ENCODE results near the gene FNDC3B.

FNDC3B gene

DNA sequence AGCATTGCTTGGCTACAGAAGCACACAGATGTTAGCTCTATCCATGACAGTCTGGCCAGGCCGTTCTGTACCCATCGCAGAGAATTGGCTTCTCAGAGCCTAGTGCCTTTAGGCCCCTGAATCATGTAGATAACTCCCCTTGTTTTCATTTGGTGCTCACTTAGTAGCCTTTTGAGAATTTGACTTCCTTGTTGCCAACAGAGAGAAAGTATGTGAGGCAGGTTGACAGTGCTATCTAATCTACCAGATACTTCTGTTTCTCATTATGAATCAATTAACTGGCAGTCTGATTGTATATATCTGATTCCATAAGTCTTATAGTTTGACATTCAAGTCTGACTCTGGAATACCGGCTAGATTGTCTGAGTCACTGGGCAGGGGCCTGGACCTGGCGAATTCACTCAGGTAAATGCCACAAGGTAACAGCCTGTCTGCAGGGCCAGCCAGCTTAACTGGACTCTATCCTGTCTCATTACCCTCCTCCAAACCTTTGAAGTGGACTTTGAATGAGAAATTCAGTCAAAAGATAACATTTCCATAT, 248.6 kb downstream of the FNDC3B start:
- no peak overlapping the region for H2AFZ ChIP-seq (ENCODE audit: low read length, unreplicated experiment)
- no peak overlapping the region for H3K27ac ChIP-seq (ENCODE audit: low read depth, low read length)
- H3K4me3 ChIP-seq (ENCODE audit: low read depth, low read length), result no peak overlapping the region
- no peaks in the 10 kb centered on the region for H3K27me3 ChIP-seq (ENCODE audit: insufficient read depth, low read length)
- H3K4me1 ChIP-seq (ENCODE audit: control insufficient read depth, insufficient read depth, low read length, unreplicated experiment), result peaks cover 22% of the 10 kb centered on the region
- peaks cover 68% of the 10 kb centered on the region for H3K79me2 ChIP-seq (ENCODE audit: control insufficient read depth, insufficient read depth, low read length, unreplicated experiment)
- peaks cover 64% of the 10 kb centered on the region for H3K36me3 ChIP-seq (ENCODE audit: insufficient read depth, low read length)

DNA sequence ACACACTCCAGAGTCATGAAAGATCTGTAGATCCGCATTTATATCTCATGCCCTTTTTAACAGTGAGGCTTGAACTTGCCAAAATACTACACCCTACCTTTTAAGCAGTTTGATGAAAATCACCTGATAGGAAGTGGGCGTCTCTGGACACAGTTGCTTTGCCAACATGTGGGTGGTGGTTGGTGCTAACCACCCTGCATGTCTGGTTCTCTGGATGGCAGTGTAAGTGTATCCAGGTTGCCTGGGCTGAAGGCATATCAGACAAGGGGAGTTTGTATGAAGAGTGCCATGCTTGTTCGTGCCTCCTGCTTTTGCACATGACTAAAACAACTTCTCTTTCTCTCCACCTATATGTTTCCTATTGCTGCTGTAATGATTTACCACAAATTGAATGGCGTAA, 249.3 kb downstream of the FNDC3B start:
- Histone ChIP-seq H2AFZ (ENCODE audit: low read length, unreplicated experiment) (no peak overlapping the region), H3K27ac (ENCODE audit: low read depth, low read length) (no peak overlapping the region), H3K36me3 (ENCODE audit: insufficient read depth, low read length) (peaks cover 65% of the 10 kb centered on the region), H3K4me3 (ENCODE audit: low read depth, low read length) (no peak overlapping the region), H3K79me2 (ENCODE audit: control insufficient read depth, insufficient read depth, low read length, unreplicated experiment) (peaks cover 61% of the 10 kb centered on the region), H3K4me1 (ENCODE audit: control insufficient read depth, insufficient read depth, low read length, unreplicated experiment) (peaks cover 22% of the 10 kb centered on the region), H3K27me3 (ENCODE audit: insufficient read depth, low read length) (no peaks in the 10 kb centered on the region)

DNA sequence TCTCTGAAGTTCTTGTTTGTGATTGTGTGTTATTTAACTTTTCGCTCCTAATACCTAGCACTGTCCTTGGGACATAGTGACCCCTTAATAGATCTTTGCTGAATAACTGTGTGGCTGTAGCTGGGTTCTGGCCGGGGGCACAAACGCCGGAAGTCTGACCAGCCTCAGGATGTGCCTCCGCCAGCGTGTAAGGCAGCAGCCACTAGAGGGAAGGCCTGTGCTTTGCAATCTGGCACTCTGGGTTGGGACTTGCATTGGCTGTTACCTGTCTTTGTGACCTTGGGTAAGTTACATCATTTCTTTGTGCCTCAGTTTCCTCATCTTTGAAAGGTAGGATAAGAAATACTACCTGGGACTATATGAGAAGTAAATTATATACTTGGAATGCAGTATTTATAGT, 250.2 kb downstream of the FNDC3B start:
- H3K4me3 ChIP-seq (ENCODE audit: low read depth, low read length), result no peak overlapping the region
- H2AFZ ChIP-seq (ENCODE audit: low read length, unreplicated experiment), result no peak overlapping the region
- H3K79me2 ChIP-seq (ENCODE audit: control insufficient read depth, insufficient read depth, low read length, unreplicated experiment), result peaks cover 61% of the 10 kb centered on the region
- H3K36me3 ChIP-seq (ENCODE audit: insufficient read depth, low read length), result peaks cover 67% of the 10 kb centered on the region
- no peaks in the 10 kb centered on the region for H3K27me3 ChIP-seq (ENCODE audit: insufficient read depth, low read length)
- peaks cover 20% of the 10 kb centered on the region for H3K4me1 ChIP-seq (ENCODE audit: control insufficient read depth, insufficient read depth, low read length, unreplicated experiment)
- no peak overlapping the region for H3K27ac ChIP-seq (ENCODE audit: low read depth, low read length)

DNA sequence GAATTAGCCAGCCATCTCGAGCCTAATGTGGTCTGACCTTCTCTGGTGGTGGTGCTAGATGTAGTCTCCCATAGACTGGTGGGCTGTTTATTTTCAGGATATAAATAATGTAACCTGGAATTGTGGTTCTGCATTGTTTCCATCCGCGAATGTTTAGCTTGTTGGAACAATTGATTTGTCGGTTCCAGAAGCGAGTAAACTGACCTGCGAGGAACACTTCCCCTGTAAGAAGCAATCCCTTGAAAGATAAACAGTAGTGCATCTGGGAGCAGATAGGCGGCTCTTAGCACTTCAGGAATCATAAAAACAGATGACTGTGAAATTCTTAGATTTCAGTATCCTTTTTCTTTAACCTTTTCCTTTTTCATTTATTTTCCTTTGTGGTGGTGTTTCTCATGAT, 251.1 kb downstream of the FNDC3B start:
- Histone ChIP-seq H3K36me3 (ENCODE audit: insufficient read depth, low read length) (peaks cover 75% of the 10 kb centered on the region), H3K4me3 (ENCODE audit: low read depth, low read length) (no peak overlapping the region), H2AFZ (ENCODE audit: low read length, unreplicated experiment) (no peak overlapping the region), H3K4me1 (ENCODE audit: control insufficient read depth, insufficient read depth, low read length, unreplicated experiment) (peaks cover 11% of the 10 kb centered on the region), H3K79me2 (ENCODE audit: control insufficient read depth, insufficient read depth, low read length, unreplicated experiment) (peaks cover 57% of the 10 kb centered on the region), H3K27ac (ENCODE audit: low read depth, low read length) (no peak overlapping the region), H3K27me3 (ENCODE audit: insufficient read depth, low read length) (no peaks in the 10 kb centered on the region)

DNA sequence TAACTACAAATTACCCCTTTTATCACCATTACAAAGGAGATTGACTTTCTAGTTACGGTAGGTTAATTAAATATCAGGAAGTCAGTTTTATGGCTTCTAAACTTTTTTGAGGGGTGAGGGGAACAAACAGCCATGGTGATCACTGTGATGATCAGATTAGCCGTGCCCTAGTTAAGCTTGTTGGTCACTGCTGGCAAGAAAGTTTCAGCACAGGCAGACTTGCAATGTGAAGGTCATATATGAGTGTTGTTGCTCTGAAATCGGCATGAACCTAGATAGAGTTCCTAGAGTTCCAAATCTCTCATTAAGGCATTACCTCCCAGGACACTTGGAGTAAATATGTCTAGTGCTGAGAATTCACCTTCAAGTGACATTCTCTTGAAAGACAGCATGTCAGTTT, 252.3 kb downstream of the FNDC3B start:
- Histone ChIP-seq H3K27me3 (ENCODE audit: insufficient read depth, low read length) (no peaks in the 10 kb centered on the region), H3K4me1 (ENCODE audit: control insufficient read depth, insufficient read depth, low read length, unreplicated experiment) (no peaks in the 10 kb centered on the region), H3K4me3 (ENCODE audit: low read depth, low read length) (no peak overlapping the region), H2AFZ (ENCODE audit: low read length, unreplicated experiment) (no peak overlapping the region), H3K27ac (ENCODE audit: low read depth, low read length) (no peak overlapping the region), H3K79me2 (ENCODE audit: control insufficient read depth, insufficient read depth, low read length, unreplicated experiment) (peaks cover 54% of the 10 kb centered on the region), H3K36me3 (ENCODE audit: insufficient read depth, low read length) (peaks cover 76% of the 10 kb centered on the region)

DNA sequence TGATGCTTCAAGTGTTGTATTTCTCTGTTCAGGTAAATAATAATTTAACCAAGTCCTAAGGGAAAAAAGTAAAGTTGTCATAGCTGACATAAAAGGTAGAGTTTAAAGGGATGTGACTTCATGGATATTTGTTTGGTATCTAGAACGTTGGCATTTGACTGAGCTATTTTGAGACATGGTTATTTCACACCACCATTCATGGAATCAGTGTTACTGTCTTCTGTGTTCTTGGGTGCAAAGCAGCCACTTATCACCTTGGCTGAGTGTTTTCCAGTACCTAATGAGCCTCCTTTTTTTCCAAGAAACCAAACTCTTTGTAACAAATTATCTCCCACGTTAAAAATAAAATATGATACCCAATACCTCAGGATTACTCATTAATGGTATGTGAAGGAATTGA, 253.0 kb downstream of the FNDC3B start:
- no peaks in the 10 kb centered on the region for H3K4me1 ChIP-seq (ENCODE audit: control insufficient read depth, insufficient read depth, low read length, unreplicated experiment)
- peaks cover 47% of the 10 kb centered on the region for H3K79me2 ChIP-seq (ENCODE audit: control insufficient read depth, insufficient read depth, low read length, unreplicated experiment)
- H3K27ac ChIP-seq (ENCODE audit: low read depth, low read length), result no peak overlapping the region
- peaks cover 69% of the 10 kb centered on the region for H3K36me3 ChIP-seq (ENCODE audit: insufficient read depth, low read length)
- H3K4me3 ChIP-seq (ENCODE audit: low read depth, low read length), result no peak overlapping the region
- no peak overlapping the region for H2AFZ ChIP-seq (ENCODE audit: low read length, unreplicated experiment)
- no peaks in the 10 kb centered on the region for H3K27me3 ChIP-seq (ENCODE audit: insufficient read depth, low read length)

DNA sequence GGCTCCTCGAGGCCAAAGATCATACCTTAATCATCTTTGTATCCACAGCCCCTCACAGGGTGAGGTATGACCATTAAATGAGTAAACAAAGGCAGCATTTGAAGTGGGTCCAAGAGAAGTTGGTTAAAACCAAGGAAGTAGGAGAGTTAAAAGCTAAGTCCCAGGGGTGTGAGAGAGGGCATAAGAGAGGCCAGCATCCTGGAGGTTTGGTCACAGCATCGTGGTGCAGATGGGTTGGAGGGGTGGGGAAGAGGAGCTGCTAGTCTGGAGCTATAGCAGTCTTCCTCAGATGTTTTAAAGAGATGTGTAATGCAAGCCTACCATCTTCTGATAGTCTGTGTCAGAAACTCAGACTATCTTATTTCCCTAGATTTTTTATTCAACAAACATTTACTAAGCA, 253.7 kb downstream of the FNDC3B start:
- peaks cover 40% of the 10 kb centered on the region for H3K79me2 ChIP-seq (ENCODE audit: control insufficient read depth, insufficient read depth, low read length, unreplicated experiment)
- H3K27ac ChIP-seq (ENCODE audit: low read depth, low read length), result no peak overlapping the region
- no peaks in the 10 kb centered on the region for H3K4me1 ChIP-seq (ENCODE audit: control insufficient read depth, insufficient read depth, low read length, unreplicated experiment)
- no peaks in the 10 kb centered on the region for H3K27me3 ChIP-seq (ENCODE audit: insufficient read depth, low read length)
- H3K4me3 ChIP-seq (ENCODE audit: low read depth, low read length), result no peak overlapping the region
- H2AFZ ChIP-seq (ENCODE audit: low read length, unreplicated experiment), result no peak overlapping the region
- peaks cover 63% of the 10 kb centered on the region for H3K36me3 ChIP-seq (ENCODE audit: insufficient read depth, low read length)

DNA sequence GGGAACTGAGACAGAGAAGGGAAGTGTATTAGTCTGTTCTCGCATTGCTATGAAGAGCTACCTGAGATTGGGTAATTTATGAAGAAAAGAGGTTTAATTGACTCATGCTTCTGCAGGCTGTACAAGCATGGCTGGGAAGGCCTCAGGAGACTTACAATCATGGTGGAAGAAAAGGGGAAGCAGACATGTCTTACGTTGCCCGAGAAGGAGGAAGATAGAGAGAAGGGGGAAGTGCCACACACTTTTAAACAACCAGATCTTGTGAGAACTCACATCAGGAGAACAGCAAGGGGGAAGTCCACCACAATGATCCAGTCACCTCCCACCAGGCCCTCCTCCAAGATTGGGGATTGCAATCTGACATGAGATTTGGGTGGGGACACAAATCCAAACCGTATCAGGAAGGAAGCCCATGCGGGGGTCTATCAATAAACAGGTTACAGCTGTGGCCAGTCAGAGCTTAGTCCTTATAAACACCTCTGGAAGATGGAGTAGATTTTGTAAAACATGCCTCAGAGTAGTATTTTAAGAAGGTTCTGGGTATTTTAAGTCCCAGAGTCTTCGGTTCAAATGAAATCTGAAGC, 254.9 kb downstream of the FNDC3B start:
- Histone ChIP-seq H3K4me1 (ENCODE audit: control insufficient read depth, insufficient read depth, low read length, unreplicated experiment) (no peaks in the 10 kb centered on the region), H3K4me3 (ENCODE audit: low read depth, low read length) (no peak overlapping the region), H3K27ac (ENCODE audit: low read depth, low read length) (no peak overlapping the region), H3K36me3 (ENCODE audit: insufficient read depth, low read length) (peaks cover 62% of the 10 kb centered on the region), H3K79me2 (ENCODE audit: control insufficient read depth, insufficient read depth, low read length, unreplicated experiment) (peaks cover 32% of the 10 kb centered on the region), H2AFZ (ENCODE audit: low read length, unreplicated experiment) (no peak overlapping the region), H3K27me3 (ENCODE audit: insufficient read depth, low read length) (no peaks in the 10 kb centered on the region)

DNA sequence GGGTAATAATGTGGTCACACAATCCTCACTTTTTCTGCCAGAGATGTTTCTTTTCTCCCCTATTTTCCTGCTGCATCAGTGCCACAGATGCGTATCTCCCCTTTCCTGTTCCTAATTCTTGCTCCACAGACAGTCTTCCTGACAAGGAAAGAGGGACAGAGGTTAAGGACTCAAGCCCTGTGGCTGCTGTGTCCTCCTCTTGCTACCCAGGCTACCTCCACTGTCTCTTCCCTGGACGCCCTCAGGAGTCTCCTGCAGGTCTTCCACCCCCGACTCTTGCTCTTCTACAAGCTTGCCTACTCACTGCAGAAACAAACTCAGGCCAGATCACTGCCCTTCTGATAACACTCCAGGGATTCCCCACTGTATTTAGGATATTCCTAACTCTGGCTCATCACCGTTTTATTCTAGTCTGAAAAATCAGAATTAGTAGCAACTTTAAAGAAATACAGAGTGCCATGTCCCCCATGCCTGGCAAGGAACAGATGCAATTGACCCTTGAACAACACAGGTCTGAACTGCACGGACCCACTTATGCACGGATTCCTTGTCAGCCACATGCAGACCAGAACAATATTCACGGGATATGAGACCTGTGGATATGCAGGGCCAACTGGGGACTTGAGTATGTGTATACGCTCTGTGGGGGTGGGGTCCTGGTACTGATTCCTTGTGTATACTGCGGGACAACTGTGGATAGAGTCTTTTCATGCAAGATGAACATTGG, 257.0 kb downstream of the FNDC3B start:
- no peak overlapping the region for H2AFZ ChIP-seq (ENCODE audit: low read length, unreplicated experiment)
- H3K27me3 ChIP-seq (ENCODE audit: insufficient read depth, low read length), result no peaks in the 10 kb centered on the region
- H3K36me3 ChIP-seq (ENCODE audit: insufficient read depth, low read length), result peaks cover 63% of the 10 kb centered on the region
- H3K4me1 ChIP-seq (ENCODE audit: control insufficient read depth, insufficient read depth, low read length, unreplicated experiment), result no peaks in the 10 kb centered on the region
- peaks cover 31% of the 10 kb centered on the region for H3K79me2 ChIP-seq (ENCODE audit: control insufficient read depth, insufficient read depth, low read length, unreplicated experiment)
- H3K4me3 ChIP-seq (ENCODE audit: low read depth, low read length), result no peak overlapping the region
- no peak overlapping the region for H3K27ac ChIP-seq (ENCODE audit: low read depth, low read length)

DNA sequence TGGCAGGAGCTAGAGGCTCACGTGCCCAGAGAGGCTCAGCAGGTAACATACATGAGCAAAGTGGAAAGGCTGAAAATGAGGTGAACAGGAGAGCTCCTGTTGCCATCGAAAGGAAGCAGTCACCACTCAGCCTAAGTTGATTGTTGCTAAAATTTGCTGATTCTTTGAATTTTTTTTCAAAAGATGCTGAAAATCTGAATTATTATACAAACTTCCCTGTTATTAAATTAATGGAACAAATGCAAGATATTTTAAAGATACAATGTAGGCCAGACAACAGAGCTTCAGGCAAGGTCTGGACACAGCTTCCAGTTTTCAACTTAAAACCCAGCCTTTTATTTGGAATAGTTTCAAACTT, 257.6 kb downstream of the FNDC3B start:
- Histone ChIP-seq H2AFZ (ENCODE audit: low read length, unreplicated experiment) (no peak overlapping the region), H3K79me2 (ENCODE audit: control insufficient read depth, insufficient read depth, low read length, unreplicated experiment) (peaks cover 29% of the 10 kb centered on the region), H3K27ac (ENCODE audit: low read depth, low read length) (no peak overlapping the region), H3K27me3 (ENCODE audit: insufficient read depth, low read length) (no peaks in the 10 kb centered on the region), H3K4me3 (ENCODE audit: low read depth, low read length) (no peak overlapping the region), H3K36me3 (ENCODE audit: insufficient read depth, low read length) (peaks cover 60% of the 10 kb centered on the region), H3K4me1 (ENCODE audit: control insufficient read depth, insufficient read depth, low read length, unreplicated experiment) (peaks cover 1% of the 10 kb centered on the region)

DNA sequence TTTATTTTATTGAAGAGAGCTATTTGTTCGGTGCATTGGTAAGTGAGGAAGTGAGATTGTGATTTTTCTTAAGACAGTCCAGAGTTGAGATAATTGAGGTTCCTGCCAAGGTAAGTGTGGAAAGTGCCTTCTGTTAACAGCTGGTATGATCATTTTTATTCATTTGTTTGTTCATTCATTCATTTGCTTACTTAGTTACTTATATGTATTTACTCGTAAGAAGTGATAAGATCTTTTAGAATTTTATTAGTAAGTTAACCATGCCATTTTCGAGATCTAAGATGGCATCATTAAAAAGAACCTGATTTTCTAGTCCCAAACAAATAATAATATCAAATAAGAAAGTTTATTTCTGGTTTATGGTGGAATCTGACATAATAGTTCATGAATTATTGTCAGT, 258.9 kb downstream of the FNDC3B start:
- Histone ChIP-seq H3K36me3 (ENCODE audit: insufficient read depth, low read length) (peaks cover 48% of the 10 kb centered on the region), H3K27me3 (ENCODE audit: insufficient read depth, low read length) (no peaks in the 10 kb centered on the region), H3K4me1 (ENCODE audit: control insufficient read depth, insufficient read depth, low read length, unreplicated experiment) (peaks cover 10% of the 10 kb centered on the region), H3K4me3 (ENCODE audit: low read depth, low read length) (no peak overlapping the region), H3K27ac (ENCODE audit: low read depth, low read length) (no peak overlapping the region), H3K79me2 (ENCODE audit: control insufficient read depth, insufficient read depth, low read length, unreplicated experiment) (peaks cover 24% of the 10 kb centered on the region), H2AFZ (ENCODE audit: low read length, unreplicated experiment) (no peak overlapping the region)
